Left colon (tissue), 2 donors: ENCODE results near the gene OR7C1. TPM values are rescaled to one million over a fixed set of nuclear protein-coding genes. Genes with fewer than 3 reads are reported as not detected.

Experiments used
- ATAC-seq: fragments of 200-7000 bp; cut with Tn5 transposase; one replicate; pipeline ENCODE4 v1.9.1; 2020; ENCODE audit warnings: mild to moderate bottlenecking, moderate library complexity
- DNase-seq, 2 donors: peaks; one replicate each; pipeline ENCODE4 v3.0.0-alpha.2; 2020
- intact Hi-C, 2 donors: fragments of 100-400 bp; cut with DNase I in 1 of 2; cut with micrococcal nuclease in 1 of 2; formaldehyde crosslinking; loops; one replicate each; pipeline versions ENCODE4 v1.11.2 to v1.14.0; 2022; cut with DNase I, micrococcal nuclease
- long read RNA-seq: library from polyadenylated mRNA; unstranded; transcript quantifications from one replicate; pipeline ENCODE4 v2.0.0, GENCODE V29; 2021
- total RNA-seq, 2 donors: library from RNA; stranded (reverse); fragmentation: NEBNext Ultra II Directional; extraction: Animal tissue kit (Norgen Biotek cat#: 25700); gene quantifications; one replicate each; pipeline ENCODE4 v1.2.1, GENCODE V29; 2021
- donor health status: DM: no; HTN: no; CAD: no.
- donor health status: DM: yes; HTN: yes; CAD: no.

OR7C1 gene
- total RNA-seq: not detected
- long read RNA-seq: 0 reads

- DNase-seq (no peak), ATAC-seq (no peak)
- intact Hi-C loops: no loop called here
Measured at GRCh38 chr19:14835011-14835410, at the start of gene OR7C1, which contains the start of gene OR7A5. OR7C1 (minus strand) TSS chr19:14835185; CDS start chr19:14800136, 35,049 bp downstream. OR7A5 (minus strand) TSS chr19:14835185; CDS start chr19:14828241, 6,944 bp downstream.

- intact Hi-C loops: no loop called here
- ATAC-seq (no peak), DNase-seq (no peak)
Measured at GRCh38 chr19:14871619-14872230, 36.7 kb upstream of the OR7C1 start.

DNA sequence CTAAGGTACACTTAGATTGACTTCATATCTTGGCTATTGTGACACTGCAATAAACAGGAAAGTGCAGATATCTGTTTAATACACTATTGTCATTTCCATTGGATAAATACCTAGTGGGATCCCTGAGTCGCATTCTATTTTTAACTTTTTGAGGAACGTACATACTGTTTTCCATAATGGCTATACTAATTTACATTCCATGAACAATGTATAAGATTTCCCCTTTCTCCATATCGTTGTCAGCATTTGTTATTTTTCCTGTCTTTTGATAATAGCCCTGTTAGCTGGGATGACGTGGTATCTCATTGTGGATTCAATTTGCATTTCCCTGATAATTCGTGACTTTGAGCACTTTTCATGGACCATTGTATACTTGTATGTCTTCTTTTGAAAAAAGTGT is 33.5 kb upstream of the OR7C1 start:
- ATAC-seq (no peak), DNase-seq (no peak)
- intact Hi-C loops: no loop called here

DNA sequence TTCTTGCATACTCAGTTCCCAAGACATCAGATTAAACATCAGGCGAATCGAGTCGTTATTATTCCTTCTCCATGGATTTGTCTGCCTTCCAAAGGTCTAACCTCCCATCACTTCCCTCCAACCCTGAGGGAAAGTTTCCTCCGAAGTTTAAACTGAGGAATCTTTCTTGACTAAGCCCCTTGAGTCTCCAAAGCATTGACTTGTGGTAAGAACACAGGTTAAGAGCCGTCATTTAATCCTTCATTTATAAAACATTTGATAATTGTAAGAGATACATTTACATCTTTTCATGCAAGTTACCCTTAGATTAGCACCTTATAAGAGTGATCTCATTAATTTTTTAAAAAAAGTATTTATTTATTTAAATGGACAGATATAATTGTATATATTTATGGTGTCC is 13.8 kb upstream of the OR7C1 start, which contains the start of gene OR7A10:
TSS of gene OR7A10 (minus strand) at position 101 of the 400 bp plus-strand sequence. CDS start 7,045 bp downstream, outside the sequence.
- no peak for ATAC-seq
- intact Hi-C loops: no loop called here
- no peak for DNase-seq

DNA sequence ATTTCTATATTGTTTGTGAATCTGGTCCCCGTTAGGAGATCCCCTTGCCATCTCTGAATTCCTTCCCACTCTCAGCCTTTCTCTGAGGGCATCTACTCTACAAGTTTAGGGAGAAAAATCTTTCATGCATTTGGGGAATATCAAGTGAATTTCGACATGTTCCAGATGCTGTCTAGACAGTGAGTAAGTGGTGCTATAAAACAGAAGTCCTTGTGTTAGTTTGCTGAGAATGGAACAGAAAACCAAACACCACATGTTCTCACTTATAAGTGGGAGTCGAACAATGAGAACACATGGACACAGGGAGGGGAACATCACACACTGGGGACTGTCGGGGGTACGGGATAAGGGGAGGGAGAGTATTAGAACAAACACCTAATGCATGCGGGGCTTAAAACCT is 8.6 kb upstream of the OR7C1 start:
- intact Hi-C loops: no loop called here
- DNase-seq: no peak
- ATAC-seq: no peak

DNA sequence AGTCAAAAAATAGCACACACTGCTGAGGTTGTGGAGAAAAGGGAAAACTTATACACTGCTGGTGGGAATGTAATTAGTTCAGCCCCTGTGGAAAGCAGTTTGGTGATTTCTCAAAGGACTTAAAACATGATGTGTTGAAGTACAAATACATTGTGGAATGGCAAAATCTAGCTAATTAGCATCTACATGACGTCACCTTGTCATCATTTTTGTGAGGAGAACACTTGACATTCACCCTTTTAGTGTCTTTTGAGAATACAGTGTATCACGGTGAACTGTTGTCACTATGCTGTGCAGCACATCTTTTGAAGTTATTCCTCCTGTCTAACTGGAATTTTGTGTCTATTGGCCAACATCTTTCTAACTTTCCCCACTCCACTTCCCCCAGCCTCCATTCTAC is 8.2 kb upstream of the OR7C1 start:
- intact Hi-C loops: no loop called here
- no peak for DNase-seq
- ATAC-seq: no peak

- intact Hi-C loops: no loop called here
- no peak for ATAC-seq
- DNase-seq: no peak
Measured at GRCh38 chr19:14840206-14840605, 5.2 kb upstream of the OR7C1 start.

DNA sequence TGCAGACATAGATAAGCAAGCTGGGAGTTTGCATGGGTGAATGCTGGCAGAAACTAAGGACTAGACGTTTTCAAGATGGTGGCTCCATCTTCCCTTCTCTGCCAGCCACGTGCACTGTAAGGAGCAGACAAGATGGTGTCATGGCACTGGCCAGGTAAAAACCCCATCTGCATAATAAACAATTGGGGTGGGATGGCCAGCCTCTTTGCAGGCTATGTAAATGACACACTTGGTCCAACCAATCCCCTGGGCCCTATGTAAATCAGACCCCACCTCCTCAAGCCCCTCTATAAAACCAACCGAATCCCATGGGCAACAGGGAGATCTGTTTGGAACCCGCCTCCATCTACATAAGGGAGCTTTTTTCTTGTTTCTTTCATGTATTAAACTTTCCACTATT is 2.4 kb upstream of the OR7C1 start:
- intact Hi-C loops: no loop called here
- ATAC-seq (no peak), DNase-seq (no peak)

GRCh38 chr19:14830702-14831101 is 4.3 kb downstream of the OR7C1 start:
- no peak for ATAC-seq
- DNase-seq: no peak
- intact Hi-C loops: no loop called here

GRCh38 chr19:14826006-14826405 is 9.0 kb downstream of the OR7C1 start:
- intact Hi-C loops: no loop called here
- DNase-seq: no peak
- no peak for ATAC-seq

- intact Hi-C loops: no loop called here
Measured at GRCh38 chr19:14821937-14822336, 13.0 kb downstream of the OR7C1 start.

DNA sequence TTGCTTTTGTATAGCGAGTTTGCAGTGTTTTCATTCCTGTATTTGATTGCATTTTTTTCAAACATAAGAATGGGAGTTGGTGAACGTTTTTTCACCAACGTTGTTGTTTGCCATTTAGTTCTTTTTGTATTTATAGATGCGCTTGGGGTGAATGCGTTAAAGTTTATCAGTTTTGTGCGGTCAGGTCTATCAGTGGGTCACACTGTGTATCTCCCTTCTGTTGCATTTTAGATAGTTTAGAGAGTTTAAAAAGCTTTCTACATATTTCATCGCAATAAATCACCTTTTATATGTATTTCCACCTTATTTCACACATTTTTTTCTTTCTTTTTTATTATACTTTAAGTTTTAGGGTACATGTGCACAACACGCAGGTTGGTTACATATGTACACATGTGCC is 16.4 kb downstream of the OR7C1 start:
- intact Hi-C loops: no loop called here
- ATAC-seq: no peak
- no peak for DNase-seq

More at GRCh38 chr19:14821937-14822336, 13.0 kb downstream of the OR7C1 start:
- DNase-seq (no peak), ATAC-seq (no peak)

DNA sequence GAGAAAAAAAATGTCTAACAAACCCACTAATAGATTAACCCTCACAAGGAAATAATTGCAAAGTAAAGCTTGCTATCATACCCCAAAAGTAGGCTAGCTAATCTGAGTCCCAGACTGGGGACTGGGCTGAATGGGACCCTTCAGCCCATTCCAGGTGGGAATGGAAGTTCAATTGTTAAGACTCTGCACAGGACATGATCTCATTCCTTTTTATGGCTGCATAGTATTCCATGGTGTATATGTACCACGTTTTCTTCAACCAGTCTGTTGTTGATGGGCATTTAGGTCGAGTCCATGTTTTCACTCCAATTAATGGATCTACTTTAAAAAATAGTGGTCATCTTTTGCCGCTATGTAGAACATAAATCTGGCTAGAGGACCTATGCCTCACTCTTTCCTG is 17.9 kb downstream of the OR7C1 start:
- DNase-seq (no peak), ATAC-seq (no peak)
- intact Hi-C loops: no loop called here

DNA sequence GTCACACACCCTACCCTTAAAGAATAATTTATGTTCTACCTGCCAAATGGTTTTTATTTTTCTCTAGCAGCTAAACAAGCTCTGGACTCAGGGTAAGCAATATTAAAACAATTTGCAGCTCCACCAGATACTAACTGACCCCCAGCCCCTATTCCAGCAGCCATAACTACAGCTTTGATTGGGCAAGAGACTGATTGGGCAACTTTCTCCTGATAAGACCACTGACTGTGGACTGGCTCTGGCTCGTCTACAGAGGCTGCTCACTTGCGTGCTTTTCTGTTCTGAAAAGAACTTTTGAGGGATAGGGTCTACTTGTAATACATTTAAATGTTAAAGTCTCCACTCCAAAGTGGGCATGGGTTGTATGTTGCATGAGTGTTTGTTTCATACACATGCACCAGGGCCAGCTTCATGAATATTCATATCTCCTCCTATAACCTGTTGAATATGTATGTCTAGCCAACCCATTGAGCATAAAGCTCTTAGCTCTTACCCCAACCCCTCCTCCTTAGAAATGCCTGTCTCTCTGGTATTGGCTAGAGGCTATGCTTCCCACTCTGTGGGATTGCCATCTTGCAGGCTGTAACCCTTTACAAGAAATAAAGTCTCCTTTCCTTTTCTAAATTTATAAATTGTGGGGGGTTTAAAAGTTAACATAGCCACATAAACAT is 19.9 kb downstream of the OR7C1 start:
- ATAC-seq: no peak
- DNase-seq: no peak
- intact Hi-C loops: no loop called here

DNA sequence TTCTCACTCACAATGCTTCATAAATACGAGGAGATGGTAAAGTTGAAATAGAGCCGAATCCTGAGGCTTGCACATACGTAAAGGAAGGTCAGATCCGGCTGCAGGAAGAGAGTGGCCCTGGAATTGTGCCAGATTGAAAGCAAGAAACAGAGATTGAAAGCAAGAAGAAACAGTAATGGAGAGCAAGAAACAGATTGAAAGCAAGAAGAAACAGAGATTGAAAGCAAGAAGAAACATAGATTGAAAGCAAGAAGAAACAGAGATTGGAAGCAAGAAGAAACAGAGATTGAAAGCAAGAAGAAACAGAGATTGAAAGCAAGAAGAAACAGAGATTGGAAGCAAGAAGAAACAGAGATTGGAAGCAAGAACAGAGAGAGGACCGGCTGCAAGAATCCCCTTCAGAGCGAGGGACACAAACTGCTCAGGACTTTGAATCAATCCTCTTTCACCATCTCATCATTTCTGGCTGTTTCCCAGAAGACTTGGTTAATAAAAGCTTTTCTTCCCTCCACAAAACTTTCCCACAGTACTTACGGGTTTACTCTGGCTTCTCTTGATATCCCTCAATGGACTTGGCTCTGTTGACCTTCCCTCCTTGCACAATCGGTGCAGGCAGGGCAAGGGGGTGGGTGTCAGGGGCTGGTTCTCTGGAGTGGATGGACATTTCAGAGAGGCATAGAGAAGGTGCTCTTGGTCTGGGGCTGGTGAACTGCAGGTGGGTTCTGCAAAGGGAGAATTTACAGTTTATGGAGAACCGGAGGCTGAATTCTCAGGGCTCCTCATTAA is 25.5 kb downstream of the OR7C1 start:
- intact Hi-C loops: no loop called here
- ATAC-seq (no peak), DNase-seq (no peak)

DNA sequence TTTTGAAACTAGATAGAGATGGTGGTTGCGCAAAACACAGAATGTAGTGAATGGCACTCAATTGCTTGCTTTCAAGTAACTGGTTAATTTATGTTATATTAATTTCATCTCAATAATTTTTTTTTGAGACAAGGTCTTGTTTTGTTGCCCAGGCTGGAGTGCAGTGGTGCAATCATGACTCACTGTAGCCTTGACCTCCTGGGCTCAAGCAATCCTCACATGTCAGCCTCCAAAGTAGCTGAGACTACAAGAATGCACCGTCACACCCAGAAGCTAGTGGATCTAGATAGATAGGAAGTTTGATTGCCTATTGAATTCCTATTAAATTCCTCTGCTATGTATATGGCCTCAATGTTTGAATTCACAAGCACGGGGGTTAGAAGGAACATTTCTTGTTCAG is 30.2 kb downstream of the OR7C1 start:
- DNase-seq (no peak), ATAC-seq (no peak)
- intact Hi-C loops: no loop called here

DNA sequence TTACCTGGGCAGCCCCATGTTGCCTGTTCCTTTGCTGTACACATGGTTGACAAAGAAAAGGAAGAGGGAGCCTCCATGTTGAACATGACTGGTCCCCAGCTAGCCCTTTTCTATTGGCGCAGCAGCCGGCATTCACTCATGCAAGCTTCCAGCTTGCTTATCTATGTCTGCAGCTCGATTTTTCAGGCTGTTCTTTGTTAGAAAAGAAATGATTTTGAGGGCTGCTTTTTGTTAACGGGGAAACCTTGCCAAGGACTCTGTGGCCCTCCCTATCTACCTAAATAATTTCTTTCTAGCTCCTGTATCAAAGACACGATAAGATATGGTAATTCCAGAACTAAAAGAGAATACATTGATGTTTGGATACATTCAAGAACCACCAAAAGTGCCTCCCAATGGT is 36.2 kb downstream of the OR7C1 start:
- DNase-seq: no peak
- ATAC-seq: no peak
- intact Hi-C loops: no loop called here

GRCh38 chr19:14796021-14796420 is 39.0 kb downstream of the OR7C1 start:
- intact Hi-C loops: no loop called here
- DNase-seq: no peak
- ATAC-seq: no peak

- intact Hi-C loops: no loop called here
- no peak for DNase-seq
- ATAC-seq: no peak
Measured at GRCh38 chr19:14795078-14795721, 39.8 kb downstream of the OR7C1 start.
